Spleen (tissue), 7 donors: ENCODE results near the gene CYB5B.

Experiments used
- POLR2A ChIP-seq, 3 donors: fragments of 450-650 bp; IDR thresholded peaks; one replicate each; pipeline ENCODE4 v1.5.1; 2017; ENCODE audit warnings: antibody characterized with exemption in 3 of 3, mild to moderate bottlenecking in 1 of 3
- POLR2AphosphoS5 ChIP-seq, 3 donors: sonication (generic); formaldehyde crosslinking; IDR thresholded peaks; one replicate each; pipeline ENCODE4 v1.5.1; 2017; ENCODE audit warnings: antibody characterized with exemption in 3 of 3
- TF ChIP-seq, protein P1 (sequence below), 11 experiments: fragments of 200-600 bp in 7 of 11; fragments of 450-650 bp in 4 of 11; sonication (generic) in 4 of 11; IDR thresholded peaks in 8 of 11; conservative IDR thresholded peaks in 3 of 11; 1 replicate in 7 of 11; 2 replicates in 4 of 11; pipeline versions ENCODE4 v1.4.0 to v1.8.0; 2016 to 2021; ENCODE audit warnings: antibody characterized with exemption in 11 of 11, inconsistent platforms in 4 of 11, mild to moderate bottlenecking in 1 of 11
- donor health status: DM: no; HTN: no; CAD: no; lungs with moderate emphysema.
- donor health status: DM: no; HTN: no; CAD: no.
- donor health status: DM: no; HTN: no; CAD: no.

DNA sequence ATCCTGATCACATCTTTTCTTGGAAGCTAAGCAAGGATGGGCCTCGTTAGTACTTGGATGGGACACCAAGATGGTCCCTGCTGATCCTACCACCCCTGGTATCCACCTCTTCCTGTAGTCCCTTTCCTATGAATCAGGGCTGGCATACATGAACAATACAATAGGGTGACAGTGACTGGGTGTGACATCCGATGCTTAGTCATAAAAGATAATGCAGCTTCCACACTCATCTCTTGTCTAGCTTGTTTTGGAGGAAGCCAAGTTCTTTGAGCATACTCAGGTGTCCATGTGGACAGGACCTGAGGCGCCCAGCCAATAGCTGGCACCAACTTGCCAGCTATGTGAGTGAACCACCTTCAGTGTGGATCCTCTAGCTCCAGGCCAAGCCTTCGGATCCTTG, 78.8 kb downstream of the CYB5B start:
- TF ChIP-seq POLR2A (IDR thresholded peaks at IDR 0.05) (no peak), POLR2AphosphoS5 (IDR thresholded peaks at IDR 0.05) (no peak)
- TF ChIP-seq, protein P1, sequence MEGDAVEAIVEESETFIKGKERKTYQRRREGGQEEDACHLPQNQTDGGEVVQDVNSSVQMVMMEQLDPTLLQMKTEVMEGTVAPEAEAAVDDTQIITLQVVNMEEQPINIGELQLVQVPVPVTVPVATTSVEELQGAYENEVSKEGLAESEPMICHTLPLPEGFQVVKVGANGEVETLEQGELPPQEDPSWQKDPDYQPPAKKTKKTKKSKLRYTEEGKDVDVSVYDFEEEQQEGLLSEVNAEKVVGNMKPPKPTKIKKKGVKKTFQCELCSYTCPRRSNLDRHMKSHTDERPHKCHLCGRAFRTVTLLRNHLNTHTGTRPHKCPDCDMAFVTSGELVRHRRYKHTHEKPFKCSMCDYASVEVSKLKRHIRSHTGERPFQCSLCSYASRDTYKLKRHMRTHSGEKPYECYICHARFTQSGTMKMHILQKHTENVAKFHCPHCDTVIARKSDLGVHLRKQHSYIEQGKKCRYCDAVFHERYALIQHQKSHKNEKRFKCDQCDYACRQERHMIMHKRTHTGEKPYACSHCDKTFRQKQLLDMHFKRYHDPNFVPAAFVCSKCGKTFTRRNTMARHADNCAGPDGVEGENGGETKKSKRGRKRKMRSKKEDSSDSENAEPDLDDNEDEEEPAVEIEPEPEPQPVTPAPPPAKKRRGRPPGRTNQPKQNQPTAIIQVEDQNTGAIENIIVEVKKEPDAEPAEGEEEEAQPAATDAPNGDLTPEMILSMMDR (IDR thresholded peaks at IDR 0.05 in 8 of 11, conservative IDR thresholded peaks at IDR 0.05 in 3 of 11) = no peak
